ENCODE measurements around the gene DHODH.
"Not testable (repeated sequence)": the region's sequence is repeated elsewhere in the genome, so short reads cannot be mapped to it uniquely, and the experiment has no call there.

Gene DHODH

GRCh38 chr16:72001180-72001874 is 7.2 kb upstream of the DHODH start:
- no peak overlapping the region for H3K27ac ChIP-seq (ENCODE audit: extremely low read depth, low read depth, low read length)
- ChIA-PET POLR2A (no interaction called here), CTCF (no interaction called here)

GRCh38 chr16:72002619-72003018 is 5.9 kb upstream of the DHODH start:
- no peaks in the 10 kb centered on the region for H3K4me1 ChIP-seq (ENCODE audit: control insufficient read depth, insufficient read depth, low read length)
- ChIA-PET POLR2A (no interaction called here), CTCF (no interaction called here)
- no peaks in the 10 kb centered on the region for H3K9me3 ChIP-seq (ENCODE audit: control insufficient read depth, insufficient read depth, low read depth, low read length)
- no peaks in the 10 kb centered on the region for H3K36me3 ChIP-seq (ENCODE audit: control insufficient read depth in 2 of 2, insufficient read depth in 1 of 2, low read length in 2 of 2)
- TF ChIP-seq ZNF248 (tag by site-specific recombination; IDR thresholded peaks at IDR 0.05) = no peak
- TF ChIP-seq WT1 (tag by site-specific recombination; IDR thresholded peaks at IDR 0.05) = no peak
- 0 out of 2 replicates have a peak, but pooled peaks have one; percentile 15 for TF ChIP-seq ZNF544 (tag by site-specific recombination; IDR thresholded peaks at IDR 0.05)
- TF ChIP-seq ZNF837 (tag by site-specific recombination; IDR thresholded peaks at IDR 0.05) = no peak
- TF ChIP-seq ZBTB8A (tag by site-specific recombination; IDR thresholded peaks at IDR 0.05) = no peak
- no peak for TF ChIP-seq SETDB1 (IDR thresholded peaks at IDR 0.05; ENCODE audit: insufficient read length, low read length)
- H3K4me3 ChIP-seq (ENCODE audit: low read depth, low read length) = no peak overlapping the region
- no peak overlapping the region for H3K27ac ChIP-seq (ENCODE audit: extremely low read depth, low read depth, low read length)

More at GRCh38 chr16:72001180-72001874, 7.2 kb upstream of the DHODH start:
- Histone ChIP-seq H3K9me3 (ENCODE audit: control insufficient read depth, insufficient read depth, low read depth, low read length) (no peaks in the 10 kb centered on the region), H3K4me1 (ENCODE audit: control insufficient read depth, insufficient read depth, low read length) (no peaks in the 10 kb centered on the region), H3K4me3 (ENCODE audit: low read depth, low read length) (no peak overlapping the region), H3K36me3 (ENCODE audit: control insufficient read depth in 2 of 2, insufficient read depth in 1 of 2, low read length in 2 of 2) (no peaks in the 10 kb centered on the region)
- no peak for TF ChIP-seq FEZF1 (tag by site-specific recombination; IDR thresholded peaks at IDR 0.05)
- TF ChIP-seq ZNF707 (tag by site-specific recombination; IDR thresholded peaks at IDR 0.05) = no peak
- no peak for TF ChIP-seq ZNF366 (tag by site-specific recombination; conservative IDR thresholded peaks at IDR 0.05)
- peak; percentile 96 for TF ChIP-seq SCRT2 (tag by site-specific recombination; IDR thresholded peaks at IDR 0.05)
- TF ChIP-seq ZNF639 (tag by site-specific recombination; IDR thresholded peaks at IDR 0.05) = no peak
- no peak for TF ChIP-seq BCL6B (tag by site-specific recombination; IDR thresholded peaks at IDR 0.05)
- no peak for TF ChIP-seq ZNF561 (tag by site-specific recombination; IDR thresholded peaks at IDR 0.05; ENCODE audit: borderline replicate concordance)
- TF ChIP-seq SCRT1 (tag by site-specific recombination; IDR thresholded peaks at IDR 0.05; ENCODE audit: borderline replicate concordance) = peak; percentile 91
- TF ChIP-seq ZBTB48 (tag by site-specific recombination; IDR thresholded peaks at IDR 0.05) = no peak

GRCh38 chr16:72008065-72008423 is 500 bp upstream of the DHODH start:
- CTCF ChIA-PET; H3K9me3 ChIP-seq (ENCODE audit: control insufficient read depth, insufficient read depth, low read depth, low read length); POLR2A ChIA-PET; H3K36me3 ChIP-seq (ENCODE audit: control insufficient read depth in 2 of 2, insufficient read depth in 1 of 2, low read length in 2 of 2); H3K4me3 ChIP-seq (ENCODE audit: low read depth, low read length); H3K27ac ChIP-seq (ENCODE audit: extremely low read depth, low read depth, low read length); H3K4me1 ChIP-seq (ENCODE audit: control insufficient read depth, insufficient read depth, low read length): not testable (repeated sequence)
- TF ChIP-seq ZNF335 (tag by site-specific recombination; conservative IDR thresholded peaks at IDR 0.05) (peak; percentile 49), ZNF660 (tag by site-specific recombination; IDR thresholded peaks at IDR 0.05) (peak; percentile 25; the same call in 1 of the 2 replicates)

GRCh38 chr16:72009779-72010178 is 1.2 kb downstream of the DHODH start:
- no peak overlapping the region for H3K27ac ChIP-seq (ENCODE audit: extremely low read depth, low read depth, low read length)

More at GRCh38 chr16:72009779-72010178, 1.2 kb downstream of the DHODH start:
- Histone ChIP-seq H3K4me1 (ENCODE audit: control insufficient read depth, insufficient read depth, low read length) (0 out of 2 replicates have a peak, but pooled peaks cover 2% of the 10 kb centered on the region), H3K4me3 (ENCODE audit: low read depth, low read length) (no peak overlapping the region), H3K9me3 (ENCODE audit: control insufficient read depth, insufficient read depth, low read depth, low read length) (no peaks in the 10 kb centered on the region), H3K36me3 (ENCODE audit: control insufficient read depth in 2 of 2, insufficient read depth in 1 of 2, low read length in 2 of 2) (peaks cover 0 to 10% of the 10 kb centered on the region in 2 experiments; a peak in 1 of 3 replicates)
- POLR2A ChIA-PET = no interaction called here
- TF ChIP-seq ZNF184 (tag by site-specific recombination; IDR thresholded peaks at IDR 0.05) (no peak), ZNF121 (tag by site-specific recombination; IDR thresholded peaks at IDR 0.05) (peak; percentile 42; the same call in 1 of the 2 replicates)
- CTCF ChIA-PET = no interaction called here
